Measurements from ENCODE around the gene SUGCT.
"Not testable (repeated sequence)": the region's sequence is repeated elsewhere in the genome, so short reads cannot be mapped to it uniquely, and the experiment has no call there.

The SUGCT gene

GRCh38 chr7:40141916-40142315, 7.1 kb downstream of the SUGCT start:
- DNase-seq, result not testable (repeated sequence)

GRCh38 chr7:40145596-40146130, 10.9 kb downstream of the SUGCT start:
- DNase-seq, result not testable (repeated sequence)

- DNase-seq, result no peak
Observed at GRCh38 chr7:40147371-40148246, 12.8 kb downstream of the SUGCT start.

GRCh38 chr7:40148247-40148580, 13.4 kb downstream of the SUGCT start:
- not testable (repeated sequence) for DNase-seq

GRCh38 chr7:40148671-40149070, 13.9 kb downstream of the SUGCT start:
- no peak for DNase-seq

- no peak for DNase-seq
Observed at GRCh38 chr7:40151504-40151903, 16.7 kb downstream of the SUGCT start.

GRCh38 chr7:40156988-40157387, 22.2 kb downstream of the SUGCT start:
- no peak for DNase-seq

- DNase-seq, result no peak
Observed at GRCh38 chr7:40162516-40162915, 27.7 kb downstream of the SUGCT start.

- no peak for DNase-seq
Observed at GRCh38 chr7:40165216-40165615, 30.4 kb downstream of the SUGCT start.

GRCh38 chr7:40167291-40167690, 32.5 kb downstream of the SUGCT start:
- DNase-seq, result no peak

GRCh38 chr7:40168266-40168665, 33.5 kb downstream of the SUGCT start:
- DNase-seq, result not testable (repeated sequence)

- not testable (repeated sequence) for DNase-seq
Observed at GRCh38 chr7:40173121-40173520, 38.3 kb downstream of the SUGCT start.

- not testable (repeated sequence) for DNase-seq
Observed at GRCh38 chr7:40175256-40175655, 40.5 kb downstream of the SUGCT start.

GRCh38 chr7:40175725-40176510, 41.1 kb downstream of the SUGCT start:
- DNase-seq, result no peak

GRCh38 chr7:40177071-40177470, 42.3 kb downstream of the SUGCT start:
- no peak for DNase-seq

- no peak for DNase-seq
Observed at GRCh38 chr7:40182452-40182851, 47.6 kb downstream of the SUGCT start.

GRCh38 chr7:40186586-40186985, 51.8 kb downstream of the SUGCT start:
- no peak for DNase-seq

- no peak for DNase-seq
Observed at GRCh38 chr7:40192036-40192435, 57.2 kb downstream of the SUGCT start.

GRCh38 chr7:40194745-40195144, 59.9 kb downstream of the SUGCT start:
- no peak for DNase-seq

GRCh38 chr7:40197527-40197926, 62.7 kb downstream of the SUGCT start:
- no peak for DNase-seq

GRCh38 chr7:40199076-40199802, 64.4 kb downstream of the SUGCT start:
- no peak for DNase-seq

- no peak for DNase-seq
Observed at GRCh38 chr7:40200791-40201190, 66.0 kb downstream of the SUGCT start.

GRCh38 chr7:40202851-40203250, 68.0 kb downstream of the SUGCT start:
- DNase-seq, result no peak

Measured in NCI-H748 treated with DMSO at 0.1 percent for 48 hours (cell line).